Erythroblast (primary cell): Measurements from ENCODE around the gene PDK1.
"Not testable (repeated sequence)": the region's sequence is repeated elsewhere in the genome, so short reads cannot be mapped to it uniquely, and the experiment has no call there.

Experiments used
- DNase-seq, 2 experiments: peaks; one replicate each; lab custom pipeline; 2025; lab: John Stamatoyannopoulos, UW
- GATA1 ChIP-seq: IDR thresholded peaks from 2 replicates; pipeline ENCODE4 v1.6.1; 2011; ENCODE audit warnings: low read depth, mild to moderate bottlenecking, control low read depth, low read length, moderate library complexity
- POLR2A ChIP-seq: IDR thresholded peaks from 2 replicates; pipeline ENCODE4 v1.6.1; 2011; ENCODE audit warnings: mild to moderate bottlenecking, low read length

PDK1 gene

DNA sequence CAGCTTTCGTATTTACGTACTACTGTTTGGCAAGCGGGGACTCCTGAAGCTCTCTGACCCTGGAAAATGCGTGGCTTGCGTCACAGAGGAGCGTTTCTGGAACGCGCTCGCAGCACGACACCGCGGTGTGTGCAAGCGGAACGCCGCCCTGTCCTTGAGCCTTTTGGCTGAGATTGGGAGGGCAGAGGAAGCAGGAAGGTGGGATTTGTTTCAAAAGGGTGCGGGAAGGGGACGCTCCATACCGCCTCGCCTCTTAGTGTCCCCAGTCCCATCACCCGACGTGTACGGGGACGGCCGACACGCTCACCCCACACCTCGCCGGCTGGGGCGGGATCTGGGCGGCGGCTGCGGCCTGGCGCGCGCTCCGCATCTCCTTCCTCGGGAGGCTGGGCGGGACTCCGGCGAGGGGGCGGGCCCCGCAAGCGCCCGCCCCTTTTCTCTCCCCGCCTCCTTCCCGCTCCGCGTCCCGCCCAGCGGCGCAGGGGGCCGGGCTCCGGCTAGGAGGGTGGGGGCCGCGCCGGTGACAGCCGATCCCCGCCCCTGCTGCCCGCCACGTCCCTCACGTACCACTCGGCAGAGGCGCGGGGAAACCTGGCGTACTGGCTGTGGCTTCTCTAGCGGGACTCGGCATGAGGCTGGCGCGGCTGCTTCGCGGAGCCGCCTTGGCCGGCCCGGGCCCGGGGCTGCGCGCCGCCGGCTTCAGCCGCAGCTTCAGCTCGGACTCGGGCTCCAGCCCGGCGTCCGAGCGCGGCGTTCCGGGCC, at the start of gene PDK1:
Gene PDK1 (plus strand): TSS at position 569 of the 762 bp plus-strand sequence. CDS start 61 bp downstream, at position 630.
- TF ChIP-seq POLR2A: peak; percentile 94
- TF ChIP-seq GATA1: no peak
- peak; percentile 92 to 96 for DNase-seq

GRCh38 chr2:172507199-172507598, 48.7 kb upstream of the PDK1 start:
- no peak for TF ChIP-seq GATA1
- TF ChIP-seq POLR2A: no peak
- no peak for DNase-seq

GRCh38 chr2:172510088-172510487, 45.8 kb upstream of the PDK1 start:
- no peak for TF ChIP-seq POLR2A
- no peak for TF ChIP-seq GATA1
- no peak for DNase-seq

GRCh38 chr2:172510548-172510947, 45.3 kb upstream of the PDK1 start:
- DNase-seq: no peak
- TF ChIP-seq POLR2A (no peak), GATA1 (no peak)

- DNase-seq: no peak
- TF ChIP-seq POLR2A: no peak
- TF ChIP-seq GATA1: no peak
These were observed 42.9 kb upstream of the PDK1 start for GRCh38 chr2:172512810-172513523.

GRCh38 chr2:172513524-172513900, 42.4 kb upstream of the PDK1 start:
- TF ChIP-seq POLR2A (no peak), GATA1 (no peak)
- no peak for DNase-seq

DNA sequence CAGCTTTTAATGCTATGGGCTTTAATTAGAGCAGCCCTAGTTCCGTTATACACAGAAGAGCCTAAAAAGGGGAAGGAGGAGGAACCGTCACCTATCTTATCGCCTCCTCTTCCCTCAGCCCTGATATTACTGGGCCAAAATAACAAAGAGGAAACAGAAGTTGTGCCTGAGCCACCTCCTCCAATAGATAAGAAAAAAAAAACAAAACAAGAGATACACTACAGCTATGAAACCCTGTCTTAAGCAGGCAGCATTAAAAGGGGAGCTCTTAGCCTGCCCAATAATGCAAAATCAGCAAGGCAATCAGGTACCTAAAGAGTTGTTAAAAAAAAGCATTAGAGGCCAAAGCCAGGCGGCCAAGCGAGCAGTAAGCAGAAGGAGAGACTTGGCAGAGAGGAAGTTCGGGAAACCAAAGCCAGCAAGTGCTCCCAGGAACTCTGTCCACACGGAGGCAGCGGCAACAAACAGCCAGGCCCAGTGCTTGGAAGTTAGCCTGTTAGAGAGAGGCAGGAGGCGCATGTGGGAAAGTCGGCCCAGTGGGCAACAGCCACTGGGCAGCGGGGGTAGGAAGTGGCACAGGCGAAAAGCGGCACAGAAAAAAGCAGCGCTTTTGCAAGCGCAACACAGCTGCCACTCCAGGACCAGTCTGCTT, 41.8 kb upstream of the PDK1 start:
- TF ChIP-seq POLR2A (no peak), GATA1 (no peak)
- peak in 1 of 2 experiments; percentile 23 for DNase-seq

GRCh38 chr2:172516299-172516698, 39.6 kb upstream of the PDK1 start:
- TF ChIP-seq POLR2A (no peak), GATA1 (no peak)
- DNase-seq: peak in 1 of 2 experiments; percentile 32

DNA sequence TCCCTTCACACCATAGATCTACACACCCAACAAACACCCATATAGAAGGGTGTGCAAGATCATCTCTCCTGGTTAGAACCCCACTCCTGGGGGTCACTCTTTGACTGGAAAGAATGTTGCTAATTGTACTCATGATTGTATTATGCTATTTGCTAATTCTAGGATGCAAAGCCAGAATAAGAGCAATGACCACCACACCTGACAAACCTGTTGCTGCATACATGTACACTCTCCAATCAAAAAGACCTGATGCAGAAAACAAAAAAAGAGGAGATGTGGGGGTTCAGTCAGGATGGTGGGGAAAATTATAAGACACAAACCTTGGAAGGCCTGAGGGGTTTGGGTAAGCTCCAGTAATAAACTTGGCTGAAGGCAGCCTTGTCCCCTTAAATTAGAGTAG, 36.9 kb upstream of the PDK1 start:
- DNase-seq: no peak
- TF ChIP-seq GATA1 (no peak), POLR2A (no peak)

DNA sequence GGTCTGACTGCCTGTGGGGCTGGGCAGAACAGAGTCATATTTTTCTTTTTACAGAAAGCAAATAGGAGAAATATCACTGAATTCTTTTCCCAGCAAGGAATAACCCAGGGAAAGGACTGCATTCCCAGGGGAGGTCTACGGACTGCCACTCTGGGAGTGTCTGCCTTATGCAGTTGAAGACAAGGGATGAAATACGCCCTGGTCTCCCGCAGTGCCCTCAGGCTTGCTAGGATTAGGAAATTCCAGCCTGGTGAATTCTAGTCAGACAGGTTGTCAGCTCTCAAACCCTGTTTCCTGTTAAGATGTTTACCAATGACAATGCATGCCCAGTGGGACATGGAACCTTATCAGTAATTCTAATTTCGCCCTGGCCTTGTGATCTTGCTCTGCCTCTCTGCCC, 30.3 kb upstream of the PDK1 start:
- DNase-seq: no peak
- TF ChIP-seq POLR2A (no peak), GATA1 (no peak)

GRCh38 chr2:172531309-172531708, 24.6 kb upstream of the PDK1 start:
- no peak for TF ChIP-seq POLR2A
- no peak for TF ChIP-seq GATA1
- no peak for DNase-seq

DNA sequence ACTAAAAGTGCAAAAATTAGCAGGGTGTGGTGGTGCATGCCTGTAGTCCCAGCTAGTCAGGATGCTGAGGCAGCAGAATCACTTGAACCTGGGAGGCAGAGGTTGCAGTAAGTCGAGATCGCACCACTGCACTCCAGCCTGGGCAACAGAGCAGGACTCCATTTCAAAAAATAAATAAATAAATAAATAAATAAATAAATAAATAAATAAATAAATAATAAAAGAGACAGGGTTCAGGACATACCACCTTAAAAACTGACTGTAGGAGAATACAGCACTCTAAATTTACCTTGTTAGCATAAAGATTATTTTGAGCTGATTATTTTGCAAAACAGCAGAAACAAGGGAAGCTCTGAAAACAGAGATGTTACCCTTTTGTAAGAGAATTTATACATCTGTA, 23.4 kb upstream of the PDK1 start:
- not testable (repeated sequence) for DNase-seq

DNA sequence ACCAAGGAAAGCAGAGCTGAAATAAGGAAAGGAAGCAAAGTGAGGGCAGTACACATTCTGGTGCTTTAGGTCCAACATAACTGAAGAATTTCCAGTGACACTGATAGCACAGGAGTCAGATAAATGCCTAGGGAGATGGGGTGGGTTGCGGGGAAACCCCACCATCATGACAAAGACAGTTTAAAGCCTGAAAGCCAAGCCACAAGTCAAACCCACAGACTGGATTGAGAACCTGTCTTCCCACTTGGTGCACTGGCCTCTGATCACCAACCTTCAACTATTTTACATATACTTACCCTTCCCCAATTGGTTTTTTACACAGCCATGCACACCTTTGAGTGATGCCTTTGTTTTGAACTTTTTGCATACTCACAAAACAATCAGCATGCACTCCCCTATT, 22.2 kb upstream of the PDK1 start:
- DNase-seq: no peak
- TF ChIP-seq POLR2A: no peak
- no peak for TF ChIP-seq GATA1

DNA sequence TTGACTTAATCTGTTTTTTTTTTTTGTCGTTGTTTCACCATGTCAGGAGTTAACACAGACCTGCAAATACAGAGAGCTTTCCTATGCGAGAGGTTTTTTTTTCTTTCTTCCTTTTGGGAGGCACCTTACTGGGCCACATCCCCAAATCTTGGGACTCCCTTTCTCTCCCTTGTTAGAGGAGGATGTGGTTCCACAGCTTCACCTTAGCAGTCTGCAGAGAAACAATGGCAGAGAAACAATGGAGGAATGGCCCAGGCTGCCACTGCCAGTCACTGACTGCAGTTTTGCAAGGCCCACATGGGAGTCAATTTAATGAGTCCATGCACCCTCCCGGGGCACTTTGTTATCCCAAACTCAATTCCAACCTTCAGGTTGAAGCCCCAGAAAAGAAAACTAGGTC, 20.8 kb upstream of the PDK1 start:
- TF ChIP-seq GATA1: no peak
- no peak for TF ChIP-seq POLR2A
- DNase-seq: no peak

DNA sequence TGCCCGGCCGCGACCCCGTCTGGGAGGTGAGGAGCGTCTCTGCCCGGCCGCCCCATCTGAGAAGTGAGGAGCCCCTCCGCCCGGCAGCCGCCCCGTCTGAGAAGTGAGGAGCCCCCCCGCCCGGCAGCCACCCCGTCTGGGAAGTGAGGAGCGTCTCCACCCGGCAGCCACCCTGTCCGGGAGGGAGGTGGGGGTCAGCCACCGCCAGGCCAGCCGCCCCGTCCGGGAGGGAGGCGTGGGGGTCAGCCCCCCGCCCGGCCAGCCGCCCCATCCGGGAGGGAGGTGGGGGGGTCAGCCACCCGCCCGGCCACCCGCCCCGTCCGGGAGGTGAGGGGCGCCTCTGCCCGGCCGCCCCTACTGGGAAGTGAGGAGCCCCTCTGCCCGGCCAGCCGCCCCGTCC, 18.0 kb upstream of the PDK1 start:
- not testable (repeated sequence) for DNase-seq
